ENCODE data around the gene IQGAP2.

GRCh38 chr5:76379855-76380254, 23.2 kb upstream of the IQGAP2 start:
- TF ChIP-seq, protein P1, sequence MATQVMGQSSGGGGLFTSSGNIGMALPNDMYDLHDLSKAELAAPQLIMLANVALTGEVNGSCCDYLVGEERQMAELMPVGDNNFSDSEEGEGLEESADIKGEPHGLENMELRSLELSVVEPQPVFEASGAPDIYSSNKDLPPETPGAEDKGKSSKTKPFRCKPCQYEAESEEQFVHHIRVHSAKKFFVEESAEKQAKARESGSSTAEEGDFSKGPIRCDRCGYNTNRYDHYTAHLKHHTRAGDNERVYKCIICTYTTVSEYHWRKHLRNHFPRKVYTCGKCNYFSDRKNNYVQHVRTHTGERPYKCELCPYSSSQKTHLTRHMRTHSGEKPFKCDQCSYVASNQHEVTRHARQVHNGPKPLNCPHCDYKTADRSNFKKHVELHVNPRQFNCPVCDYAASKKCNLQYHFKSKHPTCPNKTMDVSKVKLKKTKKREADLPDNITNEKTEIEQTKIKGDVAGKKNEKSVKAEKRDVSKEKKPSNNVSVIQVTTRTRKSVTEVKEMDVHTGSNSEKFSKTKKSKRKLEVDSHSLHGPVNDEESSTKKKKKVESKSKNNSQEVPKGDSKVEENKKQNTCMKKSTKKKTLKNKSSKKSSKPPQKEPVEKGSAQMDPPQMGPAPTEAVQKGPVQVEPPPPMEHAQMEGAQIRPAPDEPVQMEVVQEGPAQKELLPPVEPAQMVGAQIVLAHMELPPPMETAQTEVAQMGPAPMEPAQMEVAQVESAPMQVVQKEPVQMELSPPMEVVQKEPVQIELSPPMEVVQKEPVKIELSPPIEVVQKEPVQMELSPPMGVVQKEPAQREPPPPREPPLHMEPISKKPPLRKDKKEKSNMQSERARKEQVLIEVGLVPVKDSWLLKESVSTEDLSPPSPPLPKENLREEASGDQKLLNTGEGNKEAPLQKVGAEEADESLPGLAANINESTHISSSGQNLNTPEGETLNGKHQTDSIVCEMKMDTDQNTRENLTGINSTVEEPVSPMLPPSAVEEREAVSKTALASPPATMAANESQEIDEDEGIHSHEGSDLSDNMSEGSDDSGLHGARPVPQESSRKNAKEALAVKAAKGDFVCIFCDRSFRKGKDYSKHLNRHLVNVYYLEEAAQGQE (IDR thresholded peaks at IDR 0.05; ENCODE audit: low read depth), result no peak
- TF ChIP-seq TAF1 (IDR thresholded peaks at IDR 0.05; ENCODE audit: low read depth) (no peak), EP300 (IDR thresholded peaks at IDR 0.05; ENCODE audit: borderline replicate concordance) (no peak), CEBPB (IDR thresholded peaks at IDR 0.05) (no peak), CREB1 (IDR thresholded peaks at IDR 0.05; ENCODE audit: low read depth) (no peak)
- TF ChIP-seq, protein P2, sequence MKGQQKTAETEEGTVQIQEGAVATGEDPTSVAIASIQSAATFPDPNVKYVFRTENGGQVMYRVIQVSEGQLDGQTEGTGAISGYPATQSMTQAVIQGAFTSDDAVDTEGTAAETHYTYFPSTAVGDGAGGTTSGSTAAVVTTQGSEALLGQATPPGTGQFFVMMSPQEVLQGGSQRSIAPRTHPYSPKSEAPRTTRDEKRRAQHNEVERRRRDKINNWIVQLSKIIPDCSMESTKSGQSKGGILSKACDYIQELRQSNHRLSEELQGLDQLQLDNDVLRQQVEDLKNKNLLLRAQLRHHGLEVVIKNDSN (IDR thresholded peaks at IDR 0.05), result no peak
